SK-N-MC (cell line): ENCODE data around the gene PAFAH2.

Experiments
- DNase-seq: peaks from one replicate; pipeline ENCODE4 v3.0.0-alpha.2; 2011; ENCODE audit warnings: low read depth, low spot score
- H3K27ac ChIP-seq: fragments of 200-600 bp; sonication (generic); 2 replicates; pipeline ENCODE4 v1.5.1; 2016; ENCODE audit warnings: mixed run types
- H3K36me3 ChIP-seq: fragments of 200-600 bp; sonication (generic); 2 replicates; pipeline ENCODE4 v1.6.1; 2017; ENCODE audit warnings: antibody characterized with exemption, low read length, mixed read lengths; ENCODE audit not compliant: insufficient read depth
- H3K4me3 ChIP-seq: fragments of 200-600 bp; sonication (generic); 2 replicates; pipeline ENCODE4 v1.5.1; 2016
- H3K9ac ChIP-seq: fragments of 200-600 bp; sonication (generic); 2 replicates; pipeline ENCODE4 v1.8.0; 2017; ENCODE audit warnings: mixed run types, mixed read lengths; ENCODE audit not compliant: insufficient read length
- H3K9me3 ChIP-seq: fragments of 200-600 bp; sonication (generic); 2 replicates; pipeline ENCODE4 v1.6.1; 2017; ENCODE audit warnings: low read depth, mild to moderate bottlenecking, antibody characterized with exemption, low read length, moderate library complexity, mixed read lengths
- EZH2 ChIP-seq: fragments of 200-600 bp; sonication (generic); IDR thresholded peaks from one replicate; pipeline ENCODE4 v1.6.1; 2017; ENCODE audit warnings: antibody characterized with exemption
- FOXP2 ChIP-seq: optimal IDR thresholded peaks from 2 replicates; pipeline ENCODE3; 2011; ENCODE audit warnings: mild to moderate bottlenecking, moderate library complexity; ENCODE audit not compliant: insufficient read depth; ENCODE audit errors: extremely low read length, control extremely low read depth
- POLR2AphosphoS5 ChIP-seq: IDR thresholded peaks from 2 replicates; pipeline ENCODE4 v1.6.1; 2012; ENCODE audit warnings: mild to moderate bottlenecking, low read depth, low read length, borderline replicate concordance

PAFAH2 gene

GRCh38 chr1:26020330-26020768, 22.5 kb upstream of the PAFAH2 start:
- H3K9ac ChIP-seq = no peak overlapping the region
- TF ChIP-seq EZH2 = no peak
- TF ChIP-seq POLR2AphosphoS5 = no peak
- no peak overlapping the region for H3K4me3 ChIP-seq
- no peak for DNase-seq
- H3K36me3 ChIP-seq = no peaks in the 10 kb centered on the region
- no peak overlapping the region for H3K27ac ChIP-seq
- no peaks in the 10 kb centered on the region for H3K9me3 ChIP-seq

- TF ChIP-seq POLR2AphosphoS5 (no peak), EZH2 (no peak), FOXP2 (no peak)
- H3K9ac ChIP-seq = no peak overlapping the region
- H3K9me3 ChIP-seq = no peaks in the 10 kb centered on the region
- H3K27ac ChIP-seq = no peak overlapping the region
- no peaks in the 10 kb centered on the region for H3K36me3 ChIP-seq
- no peak overlapping the region for H3K4me3 ChIP-seq
- no peak for DNase-seq
Observed at GRCh38 chr1:26019641-26020315, 21.9 kb upstream of the PAFAH2 start.

- Histone ChIP-seq H3K9me3 (no peaks in the 10 kb centered on the region), H3K4me3 (no peak overlapping the region), H3K27ac (no peak overlapping the region), H3K9ac (no peak overlapping the region), H3K36me3 (no peaks in the 10 kb centered on the region)
- TF ChIP-seq POLR2AphosphoS5 = no peak
- no peak for TF ChIP-seq EZH2
- no peak for TF ChIP-seq FOXP2
- DNase-seq = no peak
Observed at GRCh38 chr1:26017606-26018005, 19.7 kb upstream of the PAFAH2 start.

GRCh38 chr1:26016953-26017545, 19.2 kb upstream of the PAFAH2 start:
- no peak for DNase-seq
- Histone ChIP-seq H3K9me3 (no peaks in the 10 kb centered on the region), H3K9ac (no peak overlapping the region), H3K4me3 (no peak overlapping the region), H3K27ac (no peak overlapping the region), H3K36me3 (no peaks in the 10 kb centered on the region)
- TF ChIP-seq FOXP2 = no peak
- no peak for TF ChIP-seq POLR2AphosphoS5

GRCh38 chr1:26016258-26016952, 18.5 kb upstream of the PAFAH2 start:
- TF ChIP-seq POLR2AphosphoS5 (no peak), FOXP2 (no peak), EZH2 (no peak)
- H3K4me3 ChIP-seq = no peak overlapping the region
- H3K9me3 ChIP-seq = no peaks in the 10 kb centered on the region
- no peaks in the 10 kb centered on the region for H3K36me3 ChIP-seq
- no peak for DNase-seq
- no peak overlapping the region for H3K27ac ChIP-seq
- no peak overlapping the region for H3K9ac ChIP-seq

GRCh38 chr1:26015358-26015757, 17.5 kb upstream of the PAFAH2 start:
- Histone ChIP-seq H3K9ac (no peak overlapping the region), H3K36me3 (no peaks in the 10 kb centered on the region), H3K9me3 (no peaks in the 10 kb centered on the region), H3K27ac (no peak overlapping the region), H3K4me3 (no peak overlapping the region)
- TF ChIP-seq POLR2AphosphoS5 (no peak), FOXP2 (no peak), EZH2 (no peak)
- no peak for DNase-seq

GRCh38 chr1:26014179-26014578, 16.3 kb upstream of the PAFAH2 start:
- no peak for DNase-seq
- Histone ChIP-seq H3K9me3 (no peaks in the 10 kb centered on the region), H3K36me3 (no peaks in the 10 kb centered on the region), H3K4me3 (no peak overlapping the region), H3K27ac (no peak overlapping the region), H3K9ac (no peak overlapping the region)
- no peak for TF ChIP-seq EZH2
- no peak for TF ChIP-seq FOXP2
- TF ChIP-seq POLR2AphosphoS5 = no peak

GRCh38 chr1:26012864-26013263, 15.0 kb upstream of the PAFAH2 start:
- H3K4me3 ChIP-seq = no peak overlapping the region
- no peaks in the 10 kb centered on the region for H3K36me3 ChIP-seq
- H3K27ac ChIP-seq = no peak overlapping the region
- no peak overlapping the region for H3K9ac ChIP-seq
- no peaks in the 10 kb centered on the region for H3K9me3 ChIP-seq
- DNase-seq = no peak
- no peak for TF ChIP-seq EZH2
- TF ChIP-seq POLR2AphosphoS5 = no peak
- no peak for TF ChIP-seq FOXP2
